ENCODE results near the gene L3MBTL4. TPM values are rescaled to one million over a fixed set of nuclear protein-coding genes. Genes with fewer than 3 reads are reported as not detected.

L3MBTL4 gene
- total RNA-seq, 4 donors from 2014 or later: 11.3 to 16.3 (median 11.8) TPM

DNA sequence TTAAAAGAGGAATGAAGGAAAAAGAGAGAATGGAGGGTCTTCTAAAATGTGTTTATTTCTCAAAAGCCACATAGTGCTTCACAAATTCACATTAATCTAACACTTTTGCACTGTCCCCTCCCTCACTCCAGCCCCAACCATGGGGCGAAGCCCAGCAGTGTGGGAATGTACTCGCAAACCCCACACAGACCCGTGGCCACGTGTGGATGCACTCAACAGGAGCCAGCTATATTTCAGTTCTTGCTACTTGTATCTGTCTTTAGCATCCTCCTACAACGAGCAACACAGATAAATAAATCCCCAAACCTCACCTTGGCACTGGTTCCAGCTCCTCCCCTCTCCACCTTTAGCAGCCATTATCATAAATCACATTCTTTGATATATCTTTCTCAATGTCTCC, 427.5 kb downstream of the L3MBTL4 start:
- no peak for TF ChIP-seq POLR2A (IDR thresholded peaks at IDR 0.05)
- TF ChIP-seq, protein P1, sequence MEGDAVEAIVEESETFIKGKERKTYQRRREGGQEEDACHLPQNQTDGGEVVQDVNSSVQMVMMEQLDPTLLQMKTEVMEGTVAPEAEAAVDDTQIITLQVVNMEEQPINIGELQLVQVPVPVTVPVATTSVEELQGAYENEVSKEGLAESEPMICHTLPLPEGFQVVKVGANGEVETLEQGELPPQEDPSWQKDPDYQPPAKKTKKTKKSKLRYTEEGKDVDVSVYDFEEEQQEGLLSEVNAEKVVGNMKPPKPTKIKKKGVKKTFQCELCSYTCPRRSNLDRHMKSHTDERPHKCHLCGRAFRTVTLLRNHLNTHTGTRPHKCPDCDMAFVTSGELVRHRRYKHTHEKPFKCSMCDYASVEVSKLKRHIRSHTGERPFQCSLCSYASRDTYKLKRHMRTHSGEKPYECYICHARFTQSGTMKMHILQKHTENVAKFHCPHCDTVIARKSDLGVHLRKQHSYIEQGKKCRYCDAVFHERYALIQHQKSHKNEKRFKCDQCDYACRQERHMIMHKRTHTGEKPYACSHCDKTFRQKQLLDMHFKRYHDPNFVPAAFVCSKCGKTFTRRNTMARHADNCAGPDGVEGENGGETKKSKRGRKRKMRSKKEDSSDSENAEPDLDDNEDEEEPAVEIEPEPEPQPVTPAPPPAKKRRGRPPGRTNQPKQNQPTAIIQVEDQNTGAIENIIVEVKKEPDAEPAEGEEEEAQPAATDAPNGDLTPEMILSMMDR (IDR thresholded peaks at IDR 0.05): no peak
- intact Hi-C loops (cut with DNase I; ENCODE audit: low total_unique reads): no loop called here
- H3K4me3 ChIP-seq (ENCODE audit: low read depth, poor library complexity, severe bottlenecking): no peak overlapping the region
- 54 to 60% methylated on average over 5 of the region's 5 CpGs for WGBS, 2 donors
- no peak for DNase-seq (ENCODE audit: low spot score in 2 of 2)

DNA sequence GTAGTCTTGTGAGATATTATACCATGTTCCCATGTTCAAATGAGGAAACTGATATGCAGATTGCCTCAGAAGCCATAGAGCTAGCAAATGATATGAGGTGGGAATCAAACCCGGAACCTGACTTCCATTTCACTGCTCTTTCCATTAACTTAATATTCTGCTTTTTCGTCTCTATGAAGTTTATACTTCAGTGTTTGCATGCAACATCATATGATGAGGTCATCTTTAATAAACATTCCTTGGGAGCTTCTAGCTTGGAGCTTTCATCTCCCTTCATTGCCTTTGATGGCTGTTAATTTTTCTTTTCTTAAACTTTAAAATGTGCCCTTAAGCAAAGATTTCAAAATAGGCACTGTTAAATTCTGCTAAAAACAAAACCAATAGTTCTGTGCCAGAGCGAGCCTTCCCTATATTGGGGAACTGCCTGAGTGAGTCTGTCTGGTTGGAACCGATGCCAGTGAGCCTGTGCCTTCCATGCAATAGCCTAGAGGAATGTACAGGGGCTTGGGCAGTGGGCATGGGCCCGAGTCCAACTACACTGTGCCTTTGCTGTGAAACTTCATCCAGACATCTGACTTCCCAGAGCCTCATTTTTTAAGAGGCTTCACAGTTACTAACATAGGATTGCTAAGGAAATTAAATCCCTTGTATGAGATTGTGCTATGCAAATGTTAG, 428.3 kb downstream of the L3MBTL4 start:
- intact Hi-C loops (cut with DNase I; ENCODE audit: low total_unique reads): no loop called here

DNA sequence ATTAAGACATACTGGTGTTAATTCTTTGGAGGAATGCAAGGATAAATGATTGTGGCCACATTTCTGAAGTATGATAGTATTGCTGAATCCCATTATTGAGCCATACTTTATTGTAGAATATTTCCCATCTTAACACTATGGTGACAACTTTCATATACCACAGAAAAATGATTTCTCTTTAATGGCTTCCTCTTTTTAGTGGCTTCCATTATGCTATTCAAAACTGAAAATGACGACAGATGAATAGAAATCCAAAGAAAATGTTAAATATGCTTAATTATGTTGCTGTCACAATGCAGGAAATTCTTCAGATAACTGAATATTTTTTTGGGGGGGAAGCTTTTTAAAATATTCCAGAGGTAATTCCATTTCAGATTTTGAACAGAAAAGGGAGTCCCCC, 430.5 kb downstream of the L3MBTL4 start:
- 77 to 83% methylated on average over 1 of the region's 1 CpG for WGBS, 2 donors
- intact Hi-C loops (cut with DNase I; ENCODE audit: low total_unique reads): no loop called here
- H3K4me3 ChIP-seq (ENCODE audit: low read depth, poor library complexity, severe bottlenecking): no peak overlapping the region
- no peak for DNase-seq (ENCODE audit: low spot score in 2 of 2)
- TF ChIP-seq, protein P1 (IDR thresholded peaks at IDR 0.05): no peak
- TF ChIP-seq POLR2A (IDR thresholded peaks at IDR 0.05): no peak

More for the DNA sequence above, 428.3 kb downstream of the L3MBTL4 start:
- no peak for DNase-seq (ENCODE audit: low spot score in 2 of 2)
- WGBS, 2 donors: 49 to 60% methylated on average over 5 of the region's 5 CpGs
- no peak overlapping the region for H3K4me3 ChIP-seq (ENCODE audit: low read depth, poor library complexity, severe bottlenecking)
- no peak for TF ChIP-seq POLR2A (IDR thresholded peaks at IDR 0.05)
- TF ChIP-seq, protein P1 (IDR thresholded peaks at IDR 0.05): no peak

DNA sequence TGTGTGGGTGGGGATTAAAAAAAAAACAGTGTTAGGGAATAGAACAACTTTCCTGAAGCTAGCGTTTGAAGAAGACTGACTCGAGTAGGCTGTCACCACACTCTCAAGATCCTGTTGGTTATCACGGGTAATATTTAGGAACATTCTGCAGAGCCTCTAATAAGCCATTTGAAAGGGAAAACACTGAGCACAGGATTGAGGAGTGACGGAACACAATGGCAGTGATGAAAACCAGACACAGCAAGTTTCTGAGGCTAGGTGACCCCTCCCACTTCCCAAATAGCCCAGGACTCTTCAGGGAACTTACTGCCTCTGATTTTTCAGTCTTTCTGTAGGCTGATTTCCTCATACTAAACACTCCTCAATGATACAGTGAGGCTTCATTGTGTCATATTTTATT, 431.2 kb downstream of the L3MBTL4 start:
- no peak overlapping the region for H3K4me3 ChIP-seq (ENCODE audit: low read depth, poor library complexity, severe bottlenecking)
- TF ChIP-seq, protein P1 (IDR thresholded peaks at IDR 0.05): no peak
- TF ChIP-seq POLR2A (IDR thresholded peaks at IDR 0.05): no peak
- intact Hi-C loops (cut with DNase I; ENCODE audit: low total_unique reads): no loop called here
- no peak for DNase-seq (ENCODE audit: low spot score in 2 of 2)
- WGBS, 2 donors: 58 to 68% methylated on average over 4 of the region's 4 CpGs

DNA sequence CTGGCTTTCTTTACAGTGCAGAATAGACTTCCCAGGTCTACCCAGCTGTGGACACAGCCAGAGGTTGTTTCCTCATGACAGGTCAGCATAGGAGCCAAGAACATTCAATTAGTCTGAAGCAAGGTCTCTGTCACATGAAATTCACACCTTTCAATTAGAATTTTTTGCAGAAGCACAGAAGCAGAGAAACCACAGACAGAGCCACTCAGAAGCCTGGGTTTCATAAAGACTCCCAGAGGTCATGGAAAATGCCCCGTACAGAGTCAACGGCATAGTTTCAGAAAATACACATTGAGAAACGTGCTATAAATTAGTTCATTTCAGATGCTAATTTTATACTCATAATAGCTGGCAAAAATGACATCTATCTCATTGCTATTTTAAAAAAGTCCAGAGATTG, 432.4 kb downstream of the L3MBTL4 start:
- H3K4me3 ChIP-seq (ENCODE audit: low read depth, poor library complexity, severe bottlenecking): no peak overlapping the region
- intact Hi-C loops (cut with DNase I; ENCODE audit: low total_unique reads): no loop called here
- no peak for TF ChIP-seq POLR2A (IDR thresholded peaks at IDR 0.05)
- TF ChIP-seq, protein P1 (IDR thresholded peaks at IDR 0.05): no peak
- 80 to 87% methylated on average over 3 of the region's 3 CpGs for WGBS, 2 donors
- no peak for DNase-seq (ENCODE audit: low spot score in 2 of 2)

DNA sequence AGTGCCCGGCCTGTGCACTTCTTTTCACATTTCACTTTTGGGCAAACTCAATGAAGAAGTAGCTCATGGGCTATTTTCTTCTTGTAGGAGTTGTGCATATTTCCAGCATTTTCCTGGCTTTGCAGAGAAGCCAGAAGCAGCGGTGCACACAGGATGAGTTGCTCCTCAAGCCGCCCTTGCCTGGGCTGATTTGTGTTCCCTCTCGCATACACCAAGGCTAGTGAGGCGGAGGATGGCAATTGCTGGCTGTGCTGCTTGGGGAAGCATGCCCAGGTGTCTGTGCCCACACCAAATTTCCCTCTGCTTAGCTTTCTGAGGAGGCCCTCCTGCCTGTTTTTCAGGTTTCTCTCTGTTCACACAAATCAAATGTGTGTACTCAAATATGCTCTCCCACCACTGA, 434.0 kb downstream of the L3MBTL4 start:
- no peak overlapping the region for H3K4me3 ChIP-seq (ENCODE audit: low read depth, poor library complexity, severe bottlenecking)
- TF ChIP-seq, protein P1 (IDR thresholded peaks at IDR 0.05): no peak
- no peak for TF ChIP-seq POLR2A (IDR thresholded peaks at IDR 0.05)
- intact Hi-C loops (cut with DNase I; ENCODE audit: low total_unique reads): no loop called here
- DNase-seq (ENCODE audit: low spot score in 2 of 2): no peak
- 84 to 95% methylated on average over 5 of the region's 5 CpGs for WGBS, 2 donors
